HG03342 (cell line): ENCODE data around the gene IMMP2L.

ENCODE experiments used
- ATAC-seq: cut with Tn5 transposase; IDR thresholded peaks from one replicate; pipeline ENCODE4 v1.9.1; 2021; ENCODE audit warnings: mild to moderate bottlenecking, moderate library complexity; ENCODE audit not compliant: unreplicated experiment

IMMP2L gene

DNA sequence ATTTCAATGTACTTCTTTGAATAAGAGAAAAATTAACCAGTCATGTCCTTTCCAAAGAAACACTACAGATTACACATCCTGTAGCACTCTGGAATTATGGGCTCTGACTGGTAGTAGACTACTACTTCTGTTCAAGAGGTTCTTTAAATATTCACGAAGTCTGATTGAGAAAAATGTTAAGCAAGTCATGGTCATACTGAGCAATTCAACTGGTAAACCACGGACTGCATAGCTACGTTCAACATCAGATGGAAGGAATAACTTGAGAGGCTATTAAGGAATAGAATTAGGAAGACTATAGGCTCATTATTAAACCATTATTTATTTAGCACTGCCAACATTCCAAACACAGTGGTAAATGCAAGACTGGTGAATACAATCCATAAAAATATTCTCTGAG, 160.8 kb downstream of the IMMP2L start:
- no peak for ATAC-seq

DNA sequence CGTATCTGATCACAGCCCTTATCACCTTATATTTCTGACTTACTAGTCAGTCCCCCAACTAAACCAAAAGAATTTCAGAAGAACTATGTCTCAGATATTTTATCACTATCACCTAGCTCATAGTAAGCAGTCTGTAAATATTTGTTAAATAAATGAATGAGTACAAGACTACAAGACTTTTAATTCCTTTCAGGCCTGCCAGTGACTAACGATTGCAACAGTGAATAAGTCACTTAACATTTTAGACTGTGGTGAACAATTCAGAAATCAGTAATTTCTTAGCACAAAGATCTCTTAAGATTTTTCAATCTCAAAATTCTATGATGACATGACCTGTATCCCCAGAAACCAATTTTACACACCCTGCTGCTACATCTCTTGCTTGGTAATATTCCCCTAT, 162.2 kb downstream of the IMMP2L start:
- no peak for ATAC-seq

GRCh38 chr7:111394891-111395290, 167.4 kb downstream of the IMMP2L start:
- ATAC-seq, result no peak

DNA sequence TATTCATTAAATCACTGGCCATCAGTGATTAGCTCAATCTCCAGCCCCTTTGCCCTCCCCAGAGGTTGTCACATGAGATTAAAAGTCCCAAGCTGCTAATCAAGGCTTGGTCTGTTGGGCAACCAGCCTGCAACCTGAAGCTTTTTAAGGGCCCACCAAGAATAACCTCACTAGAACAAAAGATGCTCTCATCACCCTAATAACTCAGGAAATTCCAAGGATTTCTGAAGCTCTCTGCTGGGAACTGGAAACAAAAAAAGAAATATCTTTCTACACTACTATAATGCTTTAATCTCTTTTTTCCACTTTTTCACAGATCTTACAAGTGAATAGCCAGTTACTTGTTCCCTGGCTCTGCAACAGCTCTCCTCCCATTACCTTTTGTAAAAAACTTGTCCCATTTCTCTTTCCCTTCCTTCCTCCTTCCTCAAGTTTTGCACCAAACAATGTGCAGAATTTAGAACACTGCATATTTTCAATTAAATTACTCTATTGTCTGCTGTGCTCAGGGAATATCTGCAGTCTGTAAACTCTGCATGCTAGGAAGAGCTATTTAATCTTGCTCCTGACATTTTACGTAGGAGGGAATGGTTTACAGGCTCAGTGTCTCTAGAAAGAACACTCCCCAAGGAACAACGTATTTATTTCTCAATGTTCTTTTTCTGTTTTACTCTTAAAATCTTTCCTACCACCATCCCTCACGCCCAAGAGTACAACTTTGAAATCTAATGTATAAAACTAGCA, 169.1 kb downstream of the IMMP2L start:
- no peak for ATAC-seq

- ATAC-seq, result no peak
Measured at GRCh38 chr7:111392294-111392693, 170.0 kb downstream of the IMMP2L start.

GRCh38 chr7:111390000-111390399, 172.3 kb downstream of the IMMP2L start:
- ATAC-seq, result no peak

GRCh38 chr7:111388912-111389311, 173.4 kb downstream of the IMMP2L start:
- ATAC-seq, result peak; percentile 92

GRCh38 chr7:111388016-111388415, 174.3 kb downstream of the IMMP2L start:
- ATAC-seq, result no peak

DNA sequence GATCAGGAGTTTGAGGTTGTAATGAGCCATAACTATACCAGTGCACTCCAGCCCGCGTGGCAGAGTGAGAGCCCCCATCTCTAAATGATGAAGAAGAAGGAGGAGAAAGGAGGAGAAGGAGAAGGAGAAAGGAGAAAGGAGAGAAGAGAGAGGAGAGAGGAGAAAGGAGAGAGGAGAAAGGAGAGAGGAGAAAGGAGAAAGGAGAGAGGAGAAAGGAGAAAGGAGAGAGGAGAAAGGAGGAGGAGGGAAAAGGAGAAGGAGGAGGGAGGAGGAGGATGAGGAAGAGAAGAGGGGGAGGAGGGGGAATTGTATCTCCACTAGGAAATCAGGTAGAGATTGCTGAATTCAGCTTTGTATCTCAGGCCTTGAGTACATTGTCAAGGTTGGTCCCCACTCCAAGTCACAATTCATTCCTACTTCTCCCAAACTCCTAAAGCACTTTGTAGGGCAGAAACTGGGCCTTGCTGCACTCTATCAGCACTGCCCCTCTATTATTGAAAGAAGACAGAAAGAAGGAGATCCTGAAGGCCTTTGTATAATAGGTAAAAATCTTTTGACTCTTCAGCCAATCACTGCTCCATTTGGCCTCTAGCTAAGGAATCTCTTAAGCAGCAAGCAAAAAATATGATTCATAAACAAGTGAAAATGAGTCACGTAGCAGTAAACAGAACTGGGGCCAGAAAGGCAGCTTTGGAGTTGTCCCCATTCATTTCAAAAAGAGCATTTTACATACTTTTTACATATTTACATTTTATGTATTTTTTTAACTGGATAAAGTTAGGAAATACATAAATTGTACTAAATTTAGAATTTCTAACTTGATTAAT, 178.0 kb downstream of the IMMP2L start:
- no peak for ATAC-seq

GRCh38 chr7:111383133-111383532, 179.2 kb downstream of the IMMP2L start:
- no peak for ATAC-seq

- ATAC-seq, result no peak
Measured at GRCh38 chr7:111381590-111381989, 180.7 kb downstream of the IMMP2L start.

- ATAC-seq, result no peak
Measured at GRCh38 chr7:111380945-111381344, 181.3 kb downstream of the IMMP2L start.

- no peak for ATAC-seq
Measured at GRCh38 chr7:111374027-111374426, 188.3 kb downstream of the IMMP2L start.

- ATAC-seq, result no peak
Measured at GRCh38 chr7:111371437-111371836, 190.9 kb downstream of the IMMP2L start.

DNA sequence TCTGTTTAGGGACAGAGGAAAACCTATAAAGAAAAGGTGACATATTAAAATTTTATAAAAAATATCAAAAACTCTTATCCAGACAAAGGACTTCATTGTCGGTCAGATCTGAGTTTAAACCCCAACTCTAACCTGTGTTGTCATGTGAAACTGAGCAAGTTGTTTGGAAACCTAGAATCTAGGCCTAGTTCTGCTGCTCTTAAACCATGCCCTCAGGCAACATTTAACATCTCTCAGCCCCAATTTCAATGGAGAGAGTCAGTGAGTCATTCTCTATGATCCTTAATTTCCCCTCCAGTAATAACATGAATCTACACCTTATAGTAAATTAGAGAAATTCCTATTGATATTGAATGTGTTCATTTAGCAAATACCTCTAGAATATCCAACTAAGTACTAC, 192.3 kb downstream of the IMMP2L start:
- no peak for ATAC-seq

DNA sequence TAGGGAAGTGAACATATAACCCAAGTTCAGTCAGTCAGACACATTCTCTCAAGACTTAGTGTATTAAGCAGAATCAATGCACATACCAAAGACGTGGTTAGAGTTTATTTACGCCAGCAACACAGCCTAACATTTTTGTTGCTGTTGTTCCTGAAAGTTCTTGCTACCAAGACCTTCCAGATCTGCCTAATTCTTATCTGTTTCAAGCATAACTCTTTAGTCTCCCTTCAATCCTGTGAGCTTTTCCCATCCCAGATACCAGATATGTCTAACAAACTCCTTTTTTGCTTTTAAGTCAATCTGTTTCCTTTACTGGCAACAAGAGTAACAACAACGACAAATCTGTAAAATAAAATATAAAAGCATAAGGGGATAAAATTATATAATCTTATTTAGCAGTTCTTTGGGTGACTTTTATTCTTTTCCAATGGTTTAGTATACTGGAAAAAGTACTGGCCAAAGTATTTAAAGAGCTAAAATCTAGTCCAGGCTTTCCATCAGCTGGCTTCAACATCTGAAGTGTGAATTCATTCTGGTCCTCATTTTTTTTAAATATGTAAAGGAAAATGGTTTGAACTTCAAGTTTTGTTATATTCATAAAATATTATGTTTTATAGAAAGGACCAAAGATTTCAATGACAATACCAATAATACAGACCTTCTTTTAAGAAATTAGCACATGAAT, 193.8 kb downstream of the IMMP2L start:
- no peak for ATAC-seq

DNA sequence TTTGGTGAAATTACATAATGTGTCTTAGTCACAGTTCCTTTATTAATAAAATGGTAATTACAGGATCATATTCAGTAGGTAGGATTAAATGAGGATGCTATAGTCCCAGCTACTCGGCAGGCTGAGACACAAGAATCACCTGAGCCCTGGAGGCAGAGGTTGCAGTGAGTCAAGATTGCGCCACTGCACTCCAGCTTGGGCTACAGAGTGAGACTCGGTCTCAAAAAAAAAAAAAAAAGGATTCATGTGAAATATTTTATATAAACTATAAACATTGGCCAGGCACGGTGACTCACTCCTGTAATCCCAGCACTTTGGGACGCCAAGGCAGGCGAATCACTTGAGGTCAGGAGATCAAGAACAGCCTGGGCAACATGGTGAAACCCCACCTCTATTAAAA, 197.9 kb downstream of the IMMP2L start:
- no peak for ATAC-seq

DNA sequence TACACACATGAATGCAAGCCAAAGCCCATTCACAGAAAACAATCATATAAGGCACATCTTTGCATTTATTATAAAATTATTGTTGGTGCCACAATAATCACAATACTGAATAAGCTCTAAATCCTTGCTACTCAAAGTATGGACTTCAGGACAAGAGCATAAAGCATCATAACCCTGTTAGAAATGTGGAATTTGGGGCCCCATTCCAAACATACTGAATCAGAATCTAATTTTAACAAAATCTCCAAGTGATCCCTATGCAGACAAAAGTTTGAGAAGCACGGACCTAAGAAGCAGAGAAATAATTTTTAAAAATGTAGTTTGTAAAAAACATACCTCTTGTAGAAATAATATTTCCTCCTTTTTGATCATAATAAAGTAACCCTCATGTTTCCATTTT, 199.2 kb downstream of the IMMP2L start:
- no peak for ATAC-seq

DNA sequence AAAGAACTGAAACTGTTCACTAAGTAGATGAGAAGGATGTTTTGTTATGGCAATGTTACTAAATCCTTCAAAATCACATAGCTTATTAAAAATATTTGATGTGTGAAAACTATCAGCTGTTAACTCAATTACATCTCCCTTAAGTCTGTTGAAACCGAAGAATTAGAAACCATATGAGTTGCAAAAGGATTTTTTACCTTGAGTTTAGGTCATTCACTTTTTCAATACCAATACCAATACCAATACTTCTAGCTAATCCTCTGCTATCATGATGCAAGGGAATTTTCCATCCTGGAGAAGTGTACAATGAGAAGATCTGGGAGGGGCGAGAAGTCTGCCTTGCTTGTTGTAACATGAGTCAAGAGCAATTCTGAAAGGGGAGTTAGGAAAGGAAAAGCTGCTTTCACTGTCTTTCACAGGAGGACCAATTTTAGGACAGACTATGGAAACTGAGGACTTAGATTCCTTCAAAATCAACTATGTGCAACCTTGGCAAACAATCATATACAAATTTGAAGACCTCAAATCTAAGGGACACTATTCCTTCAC, 199.7 kb downstream of the IMMP2L start:
- ATAC-seq, result no peak

DNA sequence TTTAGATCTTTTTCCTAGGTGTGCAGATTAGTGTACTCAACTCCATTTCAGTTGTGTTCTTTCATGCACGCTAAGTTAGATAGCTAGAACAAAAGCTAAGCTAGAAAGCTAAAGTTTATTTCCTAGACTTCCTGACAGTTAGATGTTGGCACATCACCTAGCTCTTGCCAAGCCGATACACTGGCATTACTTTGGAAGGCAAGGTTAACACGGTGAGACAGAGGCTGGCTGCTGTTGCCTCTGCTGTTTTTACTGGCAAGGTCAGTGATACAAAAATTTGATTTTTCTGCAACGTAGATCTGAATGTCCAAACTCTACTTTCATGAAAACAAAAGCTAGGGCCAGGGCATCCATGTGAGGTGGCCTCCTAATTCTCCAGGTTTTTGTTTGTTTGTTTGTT, 203.4 kb downstream of the IMMP2L start:
- ATAC-seq, result no peak

DNA sequence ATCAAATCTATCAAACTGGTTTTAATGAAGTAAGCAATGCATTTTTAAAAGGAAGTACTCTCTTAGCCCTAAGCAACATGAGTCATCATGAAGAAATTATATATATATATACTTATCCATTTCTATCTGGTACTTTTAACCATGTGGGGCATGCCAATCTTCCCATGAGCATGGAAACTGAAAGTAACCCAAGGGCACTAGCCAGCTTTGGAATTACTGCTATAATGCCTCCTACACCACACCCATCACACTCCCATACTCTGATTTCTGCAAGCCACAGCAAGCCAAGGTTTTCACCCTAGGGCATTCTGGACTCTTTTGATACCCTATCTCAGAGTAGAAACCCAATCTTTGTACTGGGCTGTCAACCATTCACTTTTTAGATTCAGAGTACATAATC, 204.6 kb downstream of the IMMP2L start:
- ATAC-seq, result no peak
